ENCODE results near the gene ZNF273. TPM values are rescaled to one million over a fixed set of nuclear protein-coding genes. Genes with fewer than 3 reads are reported as not detected.
A peak's percentile ranks its signal among the peaks of the same experiment; 100 is the strongest.

The ZNF273 gene
- total RNA-seq, 1 donor, result 5.1 TPM

- no peak overlapping the region for H3K27ac ChIP-seq (ENCODE audit: low read depth, low read length)
- no peak overlapping the region for H3K4me3 ChIP-seq (ENCODE audit: insufficient read depth, low read length)
- peaks cover 6% of the 10 kb centered on the region for H3K27me3 ChIP-seq (ENCODE audit: insufficient read depth, low read length)
- H4K20me1 ChIP-seq (ENCODE audit: insufficient read depth, low read length), result no peaks in the 10 kb centered on the region
- H3K79me2 ChIP-seq (ENCODE audit: insufficient read depth, low read length), result no peaks in the 10 kb centered on the region
- H2AFZ ChIP-seq (ENCODE audit: low read length), result no peak overlapping the region
- TF ChIP-seq CTCF (IDR thresholded peaks at IDR 0.05; ENCODE audit: extremely low read depth, low read depth, low read length), result no peak
- H3K9me3 ChIP-seq (ENCODE audit: low read depth, low read length), result no peaks in the 10 kb centered on the region
- peaks cover 11% of the 10 kb centered on the region for H3K4me1 ChIP-seq (ENCODE audit: insufficient read depth, low read length)
- H3K4me2 ChIP-seq (ENCODE audit: insufficient read depth, low read length), result no peak overlapping the region
- no peaks in the 10 kb centered on the region for H3K36me3 ChIP-seq (ENCODE audit: insufficient read depth, low read length)
- peak; percentile 51 for DNase-seq (ENCODE audit: insufficient read length, low spot score, missing footprints)
Observed at GRCh38 chr7:64873155-64873500, 29.9 kb upstream of the ZNF273 start.

- peak; percentile 55 for DNase-seq (ENCODE audit: insufficient read length, low spot score, missing footprints)
Observed at GRCh38 chr7:64873517-64873916, 29.6 kb upstream of the ZNF273 start.

GRCh38 chr7:64874114-64874513 is 29.0 kb upstream of the ZNF273 start:
- H3K36me3 ChIP-seq (ENCODE audit: insufficient read depth, low read length), result no peaks in the 10 kb centered on the region
- H3K9me3 ChIP-seq (ENCODE audit: low read depth, low read length), result no peaks in the 10 kb centered on the region
- H3K4me2 ChIP-seq (ENCODE audit: insufficient read depth, low read length), result peak overlapping the region; percentile 9
- no peaks in the 10 kb centered on the region for H4K20me1 ChIP-seq (ENCODE audit: insufficient read depth, low read length)
- TF ChIP-seq CTCF (IDR thresholded peaks at IDR 0.05; ENCODE audit: extremely low read depth, low read depth, low read length), result no peak
- H3K4me1 ChIP-seq (ENCODE audit: insufficient read depth, low read length), result peaks cover 11% of the 10 kb centered on the region
- no peak overlapping the region for H3K4me3 ChIP-seq (ENCODE audit: insufficient read depth, low read length)
- no peak overlapping the region for H2AFZ ChIP-seq (ENCODE audit: low read length)
- peak; percentile 86 for DNase-seq (ENCODE audit: insufficient read length, low spot score, missing footprints)
- no peak overlapping the region for H3K27ac ChIP-seq (ENCODE audit: low read depth, low read length)
- peaks cover 6% of the 10 kb centered on the region for H3K27me3 ChIP-seq (ENCODE audit: insufficient read depth, low read length)
- no peaks in the 10 kb centered on the region for H3K79me2 ChIP-seq (ENCODE audit: insufficient read depth, low read length)

More at GRCh38 chr7:64873517-64873916, 29.6 kb upstream of the ZNF273 start:
- Histone ChIP-seq H3K36me3 (ENCODE audit: insufficient read depth, low read length) (no peaks in the 10 kb centered on the region), H3K4me1 (ENCODE audit: insufficient read depth, low read length) (peaks cover 11% of the 10 kb centered on the region), H3K27ac (ENCODE audit: low read depth, low read length) (no peak overlapping the region), H3K4me2 (ENCODE audit: insufficient read depth, low read length) (no peak overlapping the region), H3K27me3 (ENCODE audit: insufficient read depth, low read length) (peaks cover 6% of the 10 kb centered on the region), H2AFZ (ENCODE audit: low read length) (no peak overlapping the region), H3K9me3 (ENCODE audit: low read depth, low read length) (no peaks in the 10 kb centered on the region), H3K4me3 (ENCODE audit: insufficient read depth, low read length) (no peak overlapping the region), H4K20me1 (ENCODE audit: insufficient read depth, low read length) (no peaks in the 10 kb centered on the region), H3K79me2 (ENCODE audit: insufficient read depth, low read length) (no peaks in the 10 kb centered on the region)
- no peak for TF ChIP-seq CTCF (IDR thresholded peaks at IDR 0.05; ENCODE audit: extremely low read depth, low read depth, low read length)

GRCh38 chr7:64874562-64875250 is 28.4 kb upstream of the ZNF273 start:
- H4K20me1 ChIP-seq (ENCODE audit: insufficient read depth, low read length), result no peaks in the 10 kb centered on the region
- peaks cover 11% of the 10 kb centered on the region for H3K4me1 ChIP-seq (ENCODE audit: insufficient read depth, low read length)
- no peaks in the 10 kb centered on the region for H3K79me2 ChIP-seq (ENCODE audit: insufficient read depth, low read length)
- DNase-seq (ENCODE audit: insufficient read length, low spot score, missing footprints), result peak; percentile 68
- H3K27me3 ChIP-seq (ENCODE audit: insufficient read depth, low read length), result peaks cover 6% of the 10 kb centered on the region
- H3K36me3 ChIP-seq (ENCODE audit: insufficient read depth, low read length), result no peaks in the 10 kb centered on the region
- no peak overlapping the region for H3K4me3 ChIP-seq (ENCODE audit: insufficient read depth, low read length)
- H3K27ac ChIP-seq (ENCODE audit: low read depth, low read length), result no peak overlapping the region
- no peak overlapping the region for H3K4me2 ChIP-seq (ENCODE audit: insufficient read depth, low read length)
- H3K9me3 ChIP-seq (ENCODE audit: low read depth, low read length), result no peaks in the 10 kb centered on the region
- H2AFZ ChIP-seq (ENCODE audit: low read length), result no peak overlapping the region
- no peak for TF ChIP-seq CTCF (IDR thresholded peaks at IDR 0.05; ENCODE audit: extremely low read depth, low read depth, low read length)
